ENCODE measurements around the gene KCNB1. TPM values are rescaled to one million over a fixed set of nuclear protein-coding genes. Genes with fewer than 3 reads are reported as not detected.

Gene KCNB1
- total RNA-seq, 1 donor = under 0.01 TPM

DNA sequence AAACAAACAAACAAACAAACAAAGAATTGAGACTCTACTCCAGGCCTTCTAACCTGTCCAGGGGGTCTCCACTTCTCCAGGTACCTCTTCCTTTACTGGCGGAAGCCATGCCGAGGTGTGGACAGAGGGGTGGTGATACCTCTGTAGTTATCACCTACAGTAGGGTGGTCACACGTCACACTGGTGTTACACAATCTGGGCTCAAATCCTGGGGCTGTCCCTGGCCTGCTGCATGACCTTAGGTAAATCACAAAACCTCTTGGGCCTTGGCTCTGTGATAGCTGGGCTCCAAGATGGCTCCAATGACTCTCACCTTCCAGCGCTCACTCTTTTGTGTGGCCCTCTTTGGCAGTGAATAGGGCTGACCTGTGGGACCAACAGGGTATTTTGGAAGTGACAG lies 127.8 kb downstream of the KCNB1 start:
- peaks cover 18% of the 10 kb centered on the region for H3K27me3 ChIP-seq (ENCODE audit: insufficient read depth, low read length)
- TF ChIP-seq, protein P1, sequence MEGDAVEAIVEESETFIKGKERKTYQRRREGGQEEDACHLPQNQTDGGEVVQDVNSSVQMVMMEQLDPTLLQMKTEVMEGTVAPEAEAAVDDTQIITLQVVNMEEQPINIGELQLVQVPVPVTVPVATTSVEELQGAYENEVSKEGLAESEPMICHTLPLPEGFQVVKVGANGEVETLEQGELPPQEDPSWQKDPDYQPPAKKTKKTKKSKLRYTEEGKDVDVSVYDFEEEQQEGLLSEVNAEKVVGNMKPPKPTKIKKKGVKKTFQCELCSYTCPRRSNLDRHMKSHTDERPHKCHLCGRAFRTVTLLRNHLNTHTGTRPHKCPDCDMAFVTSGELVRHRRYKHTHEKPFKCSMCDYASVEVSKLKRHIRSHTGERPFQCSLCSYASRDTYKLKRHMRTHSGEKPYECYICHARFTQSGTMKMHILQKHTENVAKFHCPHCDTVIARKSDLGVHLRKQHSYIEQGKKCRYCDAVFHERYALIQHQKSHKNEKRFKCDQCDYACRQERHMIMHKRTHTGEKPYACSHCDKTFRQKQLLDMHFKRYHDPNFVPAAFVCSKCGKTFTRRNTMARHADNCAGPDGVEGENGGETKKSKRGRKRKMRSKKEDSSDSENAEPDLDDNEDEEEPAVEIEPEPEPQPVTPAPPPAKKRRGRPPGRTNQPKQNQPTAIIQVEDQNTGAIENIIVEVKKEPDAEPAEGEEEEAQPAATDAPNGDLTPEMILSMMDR (IDR thresholded peaks at IDR 0.05; ENCODE audit: extremely low read depth, low read depth, low read length) = no peak

DNA sequence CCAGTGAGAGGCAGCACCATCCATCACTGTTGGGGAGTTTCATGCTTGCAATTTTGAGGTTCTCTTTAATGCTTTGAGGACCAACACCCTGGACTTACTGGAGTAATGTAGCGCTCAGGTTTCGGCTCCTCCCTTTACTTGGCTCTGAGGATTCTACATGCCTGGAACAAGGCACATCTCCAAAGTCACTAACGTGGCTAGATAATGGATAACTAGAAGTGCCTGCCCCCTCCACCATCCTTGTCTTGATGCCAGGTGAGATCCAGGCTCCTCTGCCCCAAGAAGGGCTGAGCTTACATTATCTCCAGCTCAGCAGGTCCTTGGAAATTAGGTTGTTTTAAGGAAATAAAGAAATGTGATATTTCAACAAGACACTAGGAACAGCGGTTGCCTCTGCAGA lies 129.1 kb downstream of the KCNB1 start:
- H3K4me1 ChIP-seq (ENCODE audit: insufficient read depth, low read length) = no peaks in the 10 kb centered on the region
- peaks cover 18% of the 10 kb centered on the region for H3K27me3 ChIP-seq (ENCODE audit: insufficient read depth, low read length)
- no peak overlapping the region for H3K4me2 ChIP-seq (ENCODE audit: insufficient read depth, low read length)
- H3K79me2 ChIP-seq (ENCODE audit: insufficient read depth, low read length) = no peaks in the 10 kb centered on the region
- TF ChIP-seq, protein P1 (IDR thresholded peaks at IDR 0.05; ENCODE audit: extremely low read depth, low read depth, low read length) = no peak
- no peak for DNase-seq (ENCODE audit: insufficient read length, low spot score, missing footprints)
- H3K4me3 ChIP-seq (ENCODE audit: insufficient read depth, low read length) = no peak overlapping the region
- H3K9me3 ChIP-seq (ENCODE audit: low read depth, low read length) = no peaks in the 10 kb centered on the region
- no peak overlapping the region for H3K27ac ChIP-seq (ENCODE audit: low read depth, low read length)
- H2AFZ ChIP-seq (ENCODE audit: low read length) = no peak overlapping the region
- H4K20me1 ChIP-seq (ENCODE audit: insufficient read depth, low read length) = no peaks in the 10 kb centered on the region
- H3K36me3 ChIP-seq (ENCODE audit: insufficient read depth, low read length) = no peaks in the 10 kb centered on the region

More for the DNA sequence above, 127.8 kb downstream of the KCNB1 start:
- H2AFZ ChIP-seq (ENCODE audit: low read length) = no peak overlapping the region
- H4K20me1 ChIP-seq (ENCODE audit: insufficient read depth, low read length) = no peaks in the 10 kb centered on the region
- no peaks in the 10 kb centered on the region for H3K36me3 ChIP-seq (ENCODE audit: insufficient read depth, low read length)
- no peak overlapping the region for H3K4me2 ChIP-seq (ENCODE audit: insufficient read depth, low read length)
- H3K4me1 ChIP-seq (ENCODE audit: insufficient read depth, low read length) = no peaks in the 10 kb centered on the region
- H3K9me3 ChIP-seq (ENCODE audit: low read depth, low read length) = no peaks in the 10 kb centered on the region
- no peak overlapping the region for H3K4me3 ChIP-seq (ENCODE audit: insufficient read depth, low read length)
- H3K79me2 ChIP-seq (ENCODE audit: insufficient read depth, low read length) = no peaks in the 10 kb centered on the region
- no peak overlapping the region for H3K27ac ChIP-seq (ENCODE audit: low read depth, low read length)
- no peak for DNase-seq (ENCODE audit: insufficient read length, low spot score, missing footprints)

GRCh38 chr20:49352751-49353150 lies 129.7 kb downstream of the KCNB1 start:
- DNase-seq (ENCODE audit: insufficient read length, low spot score, missing footprints) = no peak
- no peaks in the 10 kb centered on the region for H4K20me1 ChIP-seq (ENCODE audit: insufficient read depth, low read length)
- H3K4me3 ChIP-seq (ENCODE audit: insufficient read depth, low read length) = no peak overlapping the region
- H2AFZ ChIP-seq (ENCODE audit: low read length) = no peak overlapping the region
- H3K4me2 ChIP-seq (ENCODE audit: insufficient read depth, low read length) = no peak overlapping the region
- TF ChIP-seq, protein P1 (IDR thresholded peaks at IDR 0.05; ENCODE audit: extremely low read depth, low read depth, low read length) = no peak
- no peak overlapping the region for H3K27ac ChIP-seq (ENCODE audit: low read depth, low read length)
- peaks cover 18% of the 10 kb centered on the region for H3K27me3 ChIP-seq (ENCODE audit: insufficient read depth, low read length)
- H3K79me2 ChIP-seq (ENCODE audit: insufficient read depth, low read length) = no peaks in the 10 kb centered on the region
- no peaks in the 10 kb centered on the region for H3K4me1 ChIP-seq (ENCODE audit: insufficient read depth, low read length)
- no peaks in the 10 kb centered on the region for H3K9me3 ChIP-seq (ENCODE audit: low read depth, low read length)
- H3K36me3 ChIP-seq (ENCODE audit: insufficient read depth, low read length) = no peaks in the 10 kb centered on the region

DNA sequence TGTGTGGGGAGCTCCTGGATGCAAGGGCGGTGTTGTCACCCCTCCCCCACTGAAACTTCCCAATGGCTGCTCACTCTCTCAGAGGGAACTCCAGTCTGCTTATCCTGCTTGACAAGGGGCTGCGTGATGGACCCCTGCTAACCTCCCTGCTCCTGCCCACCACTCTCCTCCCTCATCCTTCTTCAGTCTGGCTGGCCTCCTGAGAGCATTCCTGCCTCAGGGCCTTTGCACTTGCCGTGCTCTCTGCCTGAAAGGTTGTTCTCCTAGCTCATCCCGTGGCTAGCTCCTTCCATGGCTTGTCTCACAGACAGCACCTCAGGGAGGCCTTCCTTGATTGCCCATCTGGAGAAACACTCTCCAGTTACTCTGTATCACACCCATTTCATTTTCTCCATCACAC lies 130.7 kb downstream of the KCNB1 start:
- no peak overlapping the region for H3K4me2 ChIP-seq (ENCODE audit: insufficient read depth, low read length)
- peaks cover 18% of the 10 kb centered on the region for H3K27me3 ChIP-seq (ENCODE audit: insufficient read depth, low read length)
- no peak overlapping the region for H3K27ac ChIP-seq (ENCODE audit: low read depth, low read length)
- no peaks in the 10 kb centered on the region for H3K9me3 ChIP-seq (ENCODE audit: low read depth, low read length)
- no peak overlapping the region for H3K4me3 ChIP-seq (ENCODE audit: insufficient read depth, low read length)
- DNase-seq (ENCODE audit: insufficient read length, low spot score, missing footprints) = no peak
- H3K36me3 ChIP-seq (ENCODE audit: insufficient read depth, low read length) = no peaks in the 10 kb centered on the region
- no peaks in the 10 kb centered on the region for H4K20me1 ChIP-seq (ENCODE audit: insufficient read depth, low read length)
- no peaks in the 10 kb centered on the region for H3K79me2 ChIP-seq (ENCODE audit: insufficient read depth, low read length)
- H2AFZ ChIP-seq (ENCODE audit: low read length) = no peak overlapping the region
- TF ChIP-seq, protein P1 (IDR thresholded peaks at IDR 0.05; ENCODE audit: extremely low read depth, low read depth, low read length) = no peak
- H3K4me1 ChIP-seq (ENCODE audit: insufficient read depth, low read length) = no peaks in the 10 kb centered on the region

All from osteoblast (primary cell).